HepG2 (cell line): Measurements from ENCODE around the gene HELZ.

Experiments
- NFYB ChIP-seq: sonication (generic); formaldehyde crosslinking; IDR thresholded peaks from 2 replicates; pipeline ENCODE4 v1.4.0; 2020; ENCODE audit warnings: missing genetic modification reagents
- PHF20 ChIP-seq: sonication (generic); formaldehyde crosslinking; IDR thresholded peaks from 2 replicates; pipeline ENCODE4 v1.5.0; 2020; ENCODE audit warnings: mild to moderate bottlenecking, missing genetic modification reagents
- ZNF292 ChIP-seq: sonication (generic); formaldehyde crosslinking; IDR thresholded peaks from 2 replicates; pipeline ENCODE4 v1.8.1; 2022; ENCODE audit warnings: mild to moderate bottlenecking, low read depth, missing genetic modification reagents, borderline replicate concordance
- ZNF550 ChIP-seq: sonication (generic); formaldehyde crosslinking; IDR thresholded peaks from 2 replicates; pipeline ENCODE4 v1.4.0; 2020; ENCODE audit warnings: mild to moderate bottlenecking, missing genetic modification reagents, borderline replicate concordance

DNA sequence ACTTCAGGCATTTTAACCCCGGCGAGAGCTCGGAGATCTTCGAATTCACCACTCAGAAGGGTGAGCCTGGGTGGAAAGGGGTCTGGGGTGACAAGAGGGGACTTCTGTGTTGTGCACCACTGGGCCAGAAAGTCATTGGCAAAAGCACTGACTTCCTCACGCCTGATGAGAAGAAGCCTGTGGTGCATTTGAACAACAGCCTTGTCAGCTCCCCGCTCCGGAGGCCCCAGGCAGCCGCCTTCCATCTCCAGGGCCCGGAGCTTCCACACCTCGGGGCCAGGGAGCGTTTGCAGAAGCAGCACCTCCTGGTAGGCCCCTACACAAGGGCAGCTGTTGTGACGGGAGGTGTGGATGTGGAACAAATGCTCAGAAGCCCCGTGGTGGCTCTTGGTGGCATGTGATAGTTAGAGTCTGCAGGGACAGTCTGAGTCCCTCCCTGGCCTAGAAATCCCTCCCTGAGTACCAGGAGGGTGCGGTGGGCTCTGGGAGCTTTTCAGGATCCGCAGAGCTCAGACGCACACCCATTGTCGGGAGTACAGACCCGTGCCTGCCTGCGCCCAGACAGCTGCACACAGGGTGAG, 190.9 kb downstream of the HELZ start:
- TF ChIP-seq NFYB (CRISPR knock-in tag) (no peak), ZNF550 (CRISPR knock-in tag) (no peak), PHF20 (no peak), ZNF292 (CRISPR knock-in tag) (no peak)
